PFSK-1 (cell line): ENCODE measurements around the gene KIAA1755.
A peak's percentile ranks its signal among the peaks of the same experiment; 100 is the strongest.

Experiments
- POLR2AphosphoS5 ChIP-seq: IDR thresholded peaks from 2 replicates; pipeline ENCODE4 v1.6.1; 2012; ENCODE audit warnings: low read depth, mild to moderate bottlenecking, control low read depth, low read length, moderate library complexity
- REST ChIP-seq, 2 experiments: IDR thresholded peaks; 2 replicates each; pipeline versions ENCODE4 v1.6.1 to v1.8.0; 2011 to 2012; ENCODE audit warnings: low read depth in 2 of 2, low read length in 2 of 2, control low read depth in 1 of 2, inconsistent platforms in 1 of 2, mild to moderate bottlenecking in 1 of 2, moderate library complexity in 1 of 2; ENCODE audit not compliant: insufficient read depth in 1 of 2
- SIN3A ChIP-seq: IDR thresholded peaks from 2 replicates; pipeline ENCODE4 v1.6.1; 2012; ENCODE audit warnings: mild to moderate bottlenecking, low read length, moderate library complexity, borderline replicate concordance; ENCODE audit not compliant: insufficient read depth
- TAF1 ChIP-seq: IDR thresholded peaks from 2 replicates; pipeline ENCODE4 v1.6.1; 2012; ENCODE audit warnings: low read length, control low read depth, borderline replicate concordance; ENCODE audit not compliant: insufficient read depth

- TF ChIP-seq POLR2AphosphoS5 (no peak), TAF1 (no peak), SIN3A (no peak), REST (IDR thresholded peaks at IDR 0.05; ENCODE audit: insufficient read depth in 1 of 2, low read depth in 2 of 2, low read length in 2 of 2) (0 out of 4 replicates have a peak, but pooled peaks of 1 of the 2 experiments have one; percentile 37)
These were observed 38.2 kb downstream of the KIAA1755 start for GRCh38 chr20:38222231-38222922.
